ENCODE data around the gene CHRNA10. TPM values are rescaled to one million over a fixed set of nuclear protein-coding genes. Genes with fewer than 3 reads are reported as not detected.

Gene CHRNA10
- total RNA-seq, 1 experiment from 2014 or later, result 6.8 TPM

DNA sequence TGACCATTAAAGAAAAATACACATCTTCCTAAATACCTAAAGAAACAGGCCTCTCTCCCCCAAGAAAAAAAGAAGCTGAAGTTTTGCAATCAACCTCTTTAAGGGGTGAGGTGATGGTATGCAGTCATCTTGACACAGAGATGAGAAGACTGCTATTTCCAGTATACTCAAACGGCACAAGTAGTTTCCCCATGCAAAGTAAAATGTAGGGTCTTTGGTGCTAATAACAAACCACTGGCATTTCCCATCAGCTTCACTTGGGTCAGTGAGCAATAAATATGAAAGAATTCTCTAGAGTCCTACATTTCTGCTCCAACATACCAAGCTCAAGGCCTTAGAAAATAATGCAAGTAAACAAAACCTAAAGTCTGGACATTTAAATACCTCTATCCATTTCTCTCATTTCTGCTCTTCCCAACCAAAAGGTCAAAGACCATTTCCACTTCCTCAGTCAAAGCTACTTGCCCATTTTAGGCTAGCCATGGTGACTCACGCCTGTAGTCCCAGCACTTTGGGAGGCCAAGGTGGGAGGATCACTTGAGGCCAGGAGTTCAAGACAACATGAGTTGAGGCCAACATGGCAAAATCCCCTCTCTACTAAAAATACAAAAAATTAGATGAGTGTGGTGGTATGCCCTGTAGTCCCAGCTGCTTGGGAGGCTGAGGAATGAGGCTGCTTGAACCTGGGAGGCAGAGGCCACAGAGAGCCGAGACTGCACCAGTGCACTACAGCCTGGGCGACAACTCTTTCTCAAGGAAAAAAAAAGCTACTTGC is 39.5 kb upstream of the CHRNA10 start:
- no peaks in the 10 kb centered on the region for H3K4me1 ChIP-seq (ENCODE audit: control insufficient read depth, insufficient read depth, low read length)
- intact Hi-C loops (cut with micrococcal nuclease; ENCODE audit: unreplicated experiment), result loop anchor here (5.0 kb wide), 1 partner anchor 62 kb away; no protein-coding TSS in a partner anchor
- TF ChIP-seq POLR2AphosphoS5 (IDR thresholded peaks at IDR 0.05; ENCODE audit: low read depth, low read length), result no peak
- no peaks in the 10 kb centered on the region for H3K9me3 ChIP-seq (ENCODE audit: control insufficient read depth, insufficient read depth, low read depth, low read length)
- ATAC-seq (no peak), DNase-seq (ENCODE audit: low read depth, low spot score) (no peak)
- in situ Hi-C loops (cut with HindIII; ENCODE audit: low pct_unique_long_range_greater_than_20kb, low sequenced_read_pairs), result loop anchor here (10.0 kb wide), 1 partner anchor 54 kb away; no protein-coding TSS in a partner anchor
- H3K27ac ChIP-seq (ENCODE audit: low read length), result no peak overlapping the region
- H3K27me3 ChIP-seq (ENCODE audit: control insufficient read depth, insufficient read depth, low read length), result no peaks in the 10 kb centered on the region
- CTCF ChIA-PET, result interaction anchor here (1.1 kb wide), 1 partner anchor 14 kb away, joined by 3 read pairs; no protein-coding TSS in a partner anchor
- BruUV-seq (replicated peaks), result no TSS peak
- no peak overlapping the region for H3K4me3 ChIP-seq (ENCODE audit: low read depth in 2 of 2, low read length in 2 of 2)
- POLR2A ChIA-PET, result no interaction called here
- H3K36me3 ChIP-seq (ENCODE audit: control insufficient read depth, insufficient read depth, low read length), result peaks cover 75% of the 10 kb centered on the region

DNA sequence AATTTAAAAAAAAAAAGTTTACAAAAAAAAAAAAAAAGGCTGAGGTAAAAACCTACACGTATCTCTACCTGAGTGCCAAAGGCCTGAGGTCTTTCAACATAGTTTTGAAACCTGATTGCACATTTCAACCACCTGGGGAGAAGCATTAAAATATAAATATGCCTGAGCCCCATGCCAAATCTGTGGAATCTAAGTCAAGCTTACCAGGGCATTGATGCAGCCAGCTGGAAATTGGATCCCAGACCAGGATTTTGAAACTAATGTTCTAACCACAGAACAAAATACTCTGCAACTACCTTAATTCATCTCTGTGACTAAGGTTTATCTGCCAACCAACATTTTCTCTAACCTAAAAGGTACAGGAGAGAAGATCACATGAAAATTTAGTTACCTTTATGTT is 38.8 kb upstream of the CHRNA10 start:
- in situ Hi-C loops (cut with HindIII; ENCODE audit: low pct_unique_long_range_greater_than_20kb, low sequenced_read_pairs), result loop anchor here (10.0 kb wide), 1 partner anchor 55 kb away; no protein-coding TSS in a partner anchor
- peaks cover 79% of the 10 kb centered on the region for H3K36me3 ChIP-seq (ENCODE audit: control insufficient read depth, insufficient read depth, low read length)
- DNase-seq (ENCODE audit: low read depth, low spot score), result no peak
- ATAC-seq, result no peak
- BruUV-seq (replicated peaks), result no TSS peak
- CTCF ChIA-PET, result interaction anchor here (1.1 kb wide), 1 partner anchor 15 kb away, joined by 3 read pairs; no protein-coding TSS in a partner anchor
- H3K4me1 ChIP-seq (ENCODE audit: control insufficient read depth, insufficient read depth, low read length), result no peaks in the 10 kb centered on the region
- intact Hi-C loops (cut with micrococcal nuclease; ENCODE audit: unreplicated experiment), result loop anchor here (5.0 kb wide), 1 partner anchor 62 kb away; no protein-coding TSS in a partner anchor
- POLR2A ChIA-PET, result no interaction called here
- H3K9me3 ChIP-seq (ENCODE audit: control insufficient read depth, insufficient read depth, low read depth, low read length), result no peaks in the 10 kb centered on the region
- TF ChIP-seq SIN3A (IDR thresholded peaks at IDR 0.05; ENCODE audit: borderline replicate concordance, insufficient read depth, low read depth, low read length) (no peak), POLR2AphosphoS5 (IDR thresholded peaks at IDR 0.05; ENCODE audit: low read depth, low read length) (no peak), TCF7L2 (IDR thresholded peaks at IDR 0.05; ENCODE audit: low read depth, low read length) (no peak)
- TF ChIP-seq, protein P1, sequence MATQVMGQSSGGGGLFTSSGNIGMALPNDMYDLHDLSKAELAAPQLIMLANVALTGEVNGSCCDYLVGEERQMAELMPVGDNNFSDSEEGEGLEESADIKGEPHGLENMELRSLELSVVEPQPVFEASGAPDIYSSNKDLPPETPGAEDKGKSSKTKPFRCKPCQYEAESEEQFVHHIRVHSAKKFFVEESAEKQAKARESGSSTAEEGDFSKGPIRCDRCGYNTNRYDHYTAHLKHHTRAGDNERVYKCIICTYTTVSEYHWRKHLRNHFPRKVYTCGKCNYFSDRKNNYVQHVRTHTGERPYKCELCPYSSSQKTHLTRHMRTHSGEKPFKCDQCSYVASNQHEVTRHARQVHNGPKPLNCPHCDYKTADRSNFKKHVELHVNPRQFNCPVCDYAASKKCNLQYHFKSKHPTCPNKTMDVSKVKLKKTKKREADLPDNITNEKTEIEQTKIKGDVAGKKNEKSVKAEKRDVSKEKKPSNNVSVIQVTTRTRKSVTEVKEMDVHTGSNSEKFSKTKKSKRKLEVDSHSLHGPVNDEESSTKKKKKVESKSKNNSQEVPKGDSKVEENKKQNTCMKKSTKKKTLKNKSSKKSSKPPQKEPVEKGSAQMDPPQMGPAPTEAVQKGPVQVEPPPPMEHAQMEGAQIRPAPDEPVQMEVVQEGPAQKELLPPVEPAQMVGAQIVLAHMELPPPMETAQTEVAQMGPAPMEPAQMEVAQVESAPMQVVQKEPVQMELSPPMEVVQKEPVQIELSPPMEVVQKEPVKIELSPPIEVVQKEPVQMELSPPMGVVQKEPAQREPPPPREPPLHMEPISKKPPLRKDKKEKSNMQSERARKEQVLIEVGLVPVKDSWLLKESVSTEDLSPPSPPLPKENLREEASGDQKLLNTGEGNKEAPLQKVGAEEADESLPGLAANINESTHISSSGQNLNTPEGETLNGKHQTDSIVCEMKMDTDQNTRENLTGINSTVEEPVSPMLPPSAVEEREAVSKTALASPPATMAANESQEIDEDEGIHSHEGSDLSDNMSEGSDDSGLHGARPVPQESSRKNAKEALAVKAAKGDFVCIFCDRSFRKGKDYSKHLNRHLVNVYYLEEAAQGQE (IDR thresholded peaks at IDR 0.05; ENCODE audit: insufficient read depth in 1 of 2, low read depth in 2 of 2, low read length in 1 of 2), result no peak
- TF ChIP-seq, protein P2, sequence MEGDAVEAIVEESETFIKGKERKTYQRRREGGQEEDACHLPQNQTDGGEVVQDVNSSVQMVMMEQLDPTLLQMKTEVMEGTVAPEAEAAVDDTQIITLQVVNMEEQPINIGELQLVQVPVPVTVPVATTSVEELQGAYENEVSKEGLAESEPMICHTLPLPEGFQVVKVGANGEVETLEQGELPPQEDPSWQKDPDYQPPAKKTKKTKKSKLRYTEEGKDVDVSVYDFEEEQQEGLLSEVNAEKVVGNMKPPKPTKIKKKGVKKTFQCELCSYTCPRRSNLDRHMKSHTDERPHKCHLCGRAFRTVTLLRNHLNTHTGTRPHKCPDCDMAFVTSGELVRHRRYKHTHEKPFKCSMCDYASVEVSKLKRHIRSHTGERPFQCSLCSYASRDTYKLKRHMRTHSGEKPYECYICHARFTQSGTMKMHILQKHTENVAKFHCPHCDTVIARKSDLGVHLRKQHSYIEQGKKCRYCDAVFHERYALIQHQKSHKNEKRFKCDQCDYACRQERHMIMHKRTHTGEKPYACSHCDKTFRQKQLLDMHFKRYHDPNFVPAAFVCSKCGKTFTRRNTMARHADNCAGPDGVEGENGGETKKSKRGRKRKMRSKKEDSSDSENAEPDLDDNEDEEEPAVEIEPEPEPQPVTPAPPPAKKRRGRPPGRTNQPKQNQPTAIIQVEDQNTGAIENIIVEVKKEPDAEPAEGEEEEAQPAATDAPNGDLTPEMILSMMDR (IDR thresholded peaks at IDR 0.05), result no peak
- no peaks in the 10 kb centered on the region for H3K27me3 ChIP-seq (ENCODE audit: control insufficient read depth, insufficient read depth, low read length)
- no peak overlapping the region for H3K4me3 ChIP-seq (ENCODE audit: low read depth in 2 of 2, low read length in 2 of 2)
- no peak overlapping the region for H3K27ac ChIP-seq (ENCODE audit: low read length)

DNA sequence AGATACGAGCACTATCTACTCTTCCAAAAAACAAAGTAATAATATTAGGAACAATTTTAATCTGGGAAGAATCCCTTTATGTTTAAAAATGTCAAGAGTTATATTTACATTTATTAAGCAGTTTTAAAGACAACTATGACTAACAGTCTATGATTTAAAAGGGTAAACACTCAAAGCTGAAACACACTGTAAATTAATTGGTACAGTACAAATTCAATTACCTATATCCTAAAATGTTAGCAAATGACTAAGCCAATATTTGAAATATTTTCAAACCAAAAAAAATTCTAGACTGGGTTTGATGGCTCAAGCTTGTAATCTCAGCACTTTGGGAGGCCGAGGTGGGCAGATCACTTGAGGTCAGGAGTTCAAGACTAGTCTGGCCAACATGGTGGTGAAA is 36.0 kb upstream of the CHRNA10 start:
- POLR2A ChIA-PET, result no interaction called here
- no peak for DNase-seq (ENCODE audit: low read depth, low spot score)
- Histone ChIP-seq H3K9me3 (ENCODE audit: control insufficient read depth, insufficient read depth, low read depth, low read length) (no peaks in the 10 kb centered on the region), H3K27me3 (ENCODE audit: control insufficient read depth, insufficient read depth, low read length) (no peaks in the 10 kb centered on the region), H3K4me3 (ENCODE audit: low read depth in 2 of 2, low read length in 2 of 2) (no peak overlapping the region), H3K36me3 (ENCODE audit: control insufficient read depth, insufficient read depth, low read length) (peaks cover 79% of the 10 kb centered on the region), H3K4me1 (ENCODE audit: control insufficient read depth, insufficient read depth, low read length) (no peaks in the 10 kb centered on the region), H3K27ac (ENCODE audit: low read length) (no peak overlapping the region)
- in situ Hi-C loops (cut with HindIII; ENCODE audit: low pct_unique_long_range_greater_than_20kb, low sequenced_read_pairs), result no loop called here
- intact Hi-C loops (cut with micrococcal nuclease; ENCODE audit: unreplicated experiment), result no loop called here
- no peak for ATAC-seq
- TF ChIP-seq, protein P1 (IDR thresholded peaks at IDR 0.05; ENCODE audit: insufficient read depth in 1 of 2, low read depth in 2 of 2, low read length in 1 of 2), result no peak
- TF ChIP-seq SIN3A (IDR thresholded peaks at IDR 0.05; ENCODE audit: borderline replicate concordance, insufficient read depth, low read depth, low read length) (no peak), TCF7L2 (IDR thresholded peaks at IDR 0.05; ENCODE audit: low read depth, low read length) (no peak), POLR2AphosphoS5 (IDR thresholded peaks at IDR 0.05; ENCODE audit: low read depth, low read length) (no peak)
- TF ChIP-seq, protein P2 (IDR thresholded peaks at IDR 0.05), result no peak
- BruUV-seq (replicated peaks), result no TSS peak
- CTCF ChIA-PET, result no interaction called here

All from Panc1 (cell line).